CD4-positive, alpha-beta T cell (primary cell): Measurements from ENCODE around the gene DNAJC17. TPM values are rescaled to one million over a fixed set of nuclear protein-coding genes. Genes with fewer than 3 reads are reported as not detected.

Source experiments
- ATAC-seq: fragments of 200-7000 bp; cut with Tn5 transposase; one replicate; pipeline ENCODE4 v1.10.0; 2022; ENCODE audit warnings: mild to moderate bottlenecking; ENCODE audit not compliant: poor library complexity
- CTCF ChIA-PET: fragments of 350-600 bp; sonication (Branson Sonifier 250); formaldehyde crosslinking; loops from one replicate; lab custom pipeline; 2021; ENCODE audit warnings: antibody characterized with exemption, inconsistent platforms; lab: Charles Lee
- POLR2A ChIA-PET: fragments of 350-600 bp; sonication (Branson Sonifier 250); formaldehyde crosslinking; loops from one replicate; lab custom pipeline; 2021; ENCODE audit warnings: antibody characterized with exemption, inconsistent platforms; lab: Charles Lee
- DNase-seq, 14 experiments: peaks; one replicate each; pipeline ENCODE4 v3.0.0-alpha.2; 2013 to 2020; ENCODE audit warnings: mixed read lengths in 2 of 14
- H3K27ac ChIP-seq, 2 donors: one replicate each; pipeline versions ENCODE4 v1.5.1 to v1.7.0; 2013; ENCODE audit warnings: low read length in 2 of 2, low read depth in 1 of 2, mild to moderate bottlenecking in 1 of 2
- H3K27me3 ChIP-seq, 2 experiments: 1 replicate in 1 of 2; 2 replicates in 1 of 2; pipeline versions ENCODE4 v1.6.1 to v1.7.0; 2013; ENCODE audit warnings: low read length in 2 of 2, control low read depth in 1 of 2, mild to moderate bottlenecking in 1 of 2, moderate library complexity in 1 of 2; ENCODE audit not compliant: insufficient read depth in 2 of 2, control insufficient read depth in 1 of 2
- H3K36me3 ChIP-seq: one replicate; pipeline ENCODE4 v1.6.1; 2013; ENCODE audit warnings: low read length, control low read depth; ENCODE audit not compliant: insufficient read depth
- H3K4me1 ChIP-seq: one replicate; pipeline ENCODE4 v1.6.1; 2013; ENCODE audit warnings: low read length, control low read depth; ENCODE audit not compliant: insufficient read depth
- H3K4me3 ChIP-seq: one replicate; pipeline ENCODE4 v1.5.1; 2013; ENCODE audit warnings: mild to moderate bottlenecking, low read length, moderate library complexity
- H3K9me3 ChIP-seq, 2 experiments: 1 replicate in 1 of 2; 2 replicates in 1 of 2; pipeline versions ENCODE4 v1.6.1 to v1.7.0; 2013; ENCODE audit warnings: low read length in 2 of 2, mild to moderate bottlenecking in 2 of 2, control low read depth in 1 of 2, moderate library complexity in 1 of 2; ENCODE audit not compliant: control insufficient read depth in 1 of 2, insufficient read depth in 1 of 2
- H3K27ac Mint-ChIP-seq: one replicate; pipeline ENCODE4 v1.8.0; 2020; ENCODE audit warnings: mixed read lengths
- H3K27me3 Mint-ChIP-seq: one replicate; pipeline ENCODE4 v1.8.0; 2021; ENCODE audit warnings: mixed read lengths
- H3K36me3 Mint-ChIP-seq: one replicate; pipeline ENCODE4 v1.8.0; 2021; ENCODE audit warnings: low read depth, mixed read lengths
- H3K4me1 Mint-ChIP-seq: one replicate; pipeline ENCODE4 v1.8.0; 2021; ENCODE audit warnings: low read depth, mixed read lengths
- H3K4me3 Mint-ChIP-seq: one replicate; pipeline ENCODE4 v1.8.0; 2020; ENCODE audit warnings: mild to moderate bottlenecking, mixed read lengths
- H3K9me3 Mint-ChIP-seq: one replicate; pipeline ENCODE4 v1.8.0; 2020; ENCODE audit warnings: mixed read lengths
- intact Hi-C, 2 experiments: fragments of 100-400 bp; cut with DNase I in 1 of 2; cut with micrococcal nuclease in 1 of 2; formaldehyde crosslinking; loops; one replicate each; pipeline versions ENCODE4 v1.15.1 to v1.9.0; 2023 to 2025; cut with DNase I, micrococcal nuclease
- total RNA-seq, 174 experiments: library from RNA in 2 of 174; stranded (reverse) in 2 of 174; gene quantifications; one replicate each; pipeline ENCODE4 v1.2.3 and lab custom pipeline; 2021 to 2026
- TF ChIP-seq, protein P1 (sequence below): fragments of 200-600 bp; IDR thresholded peaks from one replicate; pipeline ENCODE4 v1.8.0; 2022; ENCODE audit warnings: antibody characterized with exemption, mild to moderate bottlenecking

DNAJC17 gene
- total RNA-seq, 2 experiments from 2014 or later, result 14.4 to 17.9 TPM

DNA sequence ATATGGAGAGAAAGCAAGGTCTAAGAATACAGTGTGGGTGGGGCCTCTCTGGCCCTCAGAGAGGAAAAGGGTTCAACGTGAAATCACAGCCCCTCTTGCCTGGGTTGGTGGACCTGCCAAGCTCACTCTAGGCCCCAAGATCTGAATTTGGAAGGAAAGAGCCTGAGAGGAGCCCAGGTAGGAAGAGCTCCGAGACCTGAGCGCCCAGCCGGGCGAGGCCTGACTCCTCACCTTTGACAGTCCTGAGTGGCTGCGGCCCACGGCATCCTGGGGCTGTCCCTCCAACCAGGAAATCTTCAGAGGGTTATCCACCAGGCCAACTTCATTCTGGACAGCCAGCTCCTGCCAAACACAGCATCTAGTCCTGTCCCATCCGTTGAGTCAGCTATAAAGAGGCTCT lies 33.8 kb downstream of the DNAJC17 start:
- H3K27ac Mint-ChIP-seq, result no peak overlapping the region
- H3K27ac ChIP-seq, result no peak overlapping the region
- H3K4me3 Mint-ChIP-seq, result no peak overlapping the region
- H3K36me3 ChIP-seq, result peaks cover 60% of the 10 kb centered on the region
- CTCF ChIA-PET, result no interaction called here
- no peaks in the 10 kb centered on the region for H3K9me3 Mint-ChIP-seq
- no peaks in the 10 kb centered on the region for H3K9me3 ChIP-seq
- H3K4me3 ChIP-seq, result no peak overlapping the region
- ATAC-seq (no peak), DNase-seq (no peak)
- peaks cover 28% of the 10 kb centered on the region for H3K4me1 ChIP-seq
- no peaks in the 10 kb centered on the region for H3K27me3 ChIP-seq
- H3K4me1 Mint-ChIP-seq, result peaks cover 19% of the 10 kb centered on the region
- intact Hi-C loops, result no loop called here
- POLR2A ChIA-PET, result no interaction called here
- peaks cover 62% of the 10 kb centered on the region for H3K36me3 Mint-ChIP-seq
- H3K27me3 Mint-ChIP-seq, result no peaks in the 10 kb centered on the region
- TF ChIP-seq, protein P1, sequence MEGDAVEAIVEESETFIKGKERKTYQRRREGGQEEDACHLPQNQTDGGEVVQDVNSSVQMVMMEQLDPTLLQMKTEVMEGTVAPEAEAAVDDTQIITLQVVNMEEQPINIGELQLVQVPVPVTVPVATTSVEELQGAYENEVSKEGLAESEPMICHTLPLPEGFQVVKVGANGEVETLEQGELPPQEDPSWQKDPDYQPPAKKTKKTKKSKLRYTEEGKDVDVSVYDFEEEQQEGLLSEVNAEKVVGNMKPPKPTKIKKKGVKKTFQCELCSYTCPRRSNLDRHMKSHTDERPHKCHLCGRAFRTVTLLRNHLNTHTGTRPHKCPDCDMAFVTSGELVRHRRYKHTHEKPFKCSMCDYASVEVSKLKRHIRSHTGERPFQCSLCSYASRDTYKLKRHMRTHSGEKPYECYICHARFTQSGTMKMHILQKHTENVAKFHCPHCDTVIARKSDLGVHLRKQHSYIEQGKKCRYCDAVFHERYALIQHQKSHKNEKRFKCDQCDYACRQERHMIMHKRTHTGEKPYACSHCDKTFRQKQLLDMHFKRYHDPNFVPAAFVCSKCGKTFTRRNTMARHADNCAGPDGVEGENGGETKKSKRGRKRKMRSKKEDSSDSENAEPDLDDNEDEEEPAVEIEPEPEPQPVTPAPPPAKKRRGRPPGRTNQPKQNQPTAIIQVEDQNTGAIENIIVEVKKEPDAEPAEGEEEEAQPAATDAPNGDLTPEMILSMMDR, result no peak

DNA sequence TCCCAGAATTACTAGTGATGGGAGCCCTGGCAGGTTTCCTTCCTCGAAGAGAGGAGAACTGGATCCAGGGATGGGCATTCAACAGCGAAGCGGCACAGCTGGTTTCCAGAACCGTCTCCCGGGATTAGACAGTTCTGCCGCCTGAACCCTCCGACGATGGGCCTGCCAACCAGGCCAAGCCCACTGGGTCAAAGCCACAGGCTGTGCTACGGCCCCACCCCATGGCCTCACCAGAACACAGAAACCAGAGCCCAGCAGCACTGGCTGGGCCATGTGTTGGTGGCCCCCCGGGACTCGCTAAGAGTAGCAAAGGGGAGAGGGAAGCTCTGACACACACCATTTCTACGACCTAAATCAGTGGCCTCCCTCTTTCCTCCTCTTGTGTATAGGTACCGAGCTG lies 35.3 kb downstream of the DNAJC17 start:
- no peak for ATAC-seq
- Mint-ChIP-seq H3K36me3 (peaks cover 58% of the 10 kb centered on the region), H3K9me3 (no peaks in the 10 kb centered on the region), H3K4me3 (no peak overlapping the region), H3K27ac (no peak overlapping the region), H3K4me1 (peaks cover 20% of the 10 kb centered on the region), H3K27me3 (no peaks in the 10 kb centered on the region)
- ChIA-PET POLR2A (no interaction called here), CTCF (interaction anchor here (4.4 kb wide), 1 partner anchor 10 kb away, joined by 19 read pairs; no protein-coding TSS in a partner anchor)
- no peak overlapping the region for H3K4me3 ChIP-seq
- TF ChIP-seq, protein P1, result no peak
- intact Hi-C loops, result no loop called here
- DNase-seq, result no peak
- H3K27me3 ChIP-seq, result no peaks in the 10 kb centered on the region
- peaks cover 60% of the 10 kb centered on the region for H3K36me3 ChIP-seq
- H3K27ac ChIP-seq, result no peak overlapping the region
- peaks cover 30% of the 10 kb centered on the region for H3K4me1 ChIP-seq
- no peaks in the 10 kb centered on the region for H3K9me3 ChIP-seq

DNA sequence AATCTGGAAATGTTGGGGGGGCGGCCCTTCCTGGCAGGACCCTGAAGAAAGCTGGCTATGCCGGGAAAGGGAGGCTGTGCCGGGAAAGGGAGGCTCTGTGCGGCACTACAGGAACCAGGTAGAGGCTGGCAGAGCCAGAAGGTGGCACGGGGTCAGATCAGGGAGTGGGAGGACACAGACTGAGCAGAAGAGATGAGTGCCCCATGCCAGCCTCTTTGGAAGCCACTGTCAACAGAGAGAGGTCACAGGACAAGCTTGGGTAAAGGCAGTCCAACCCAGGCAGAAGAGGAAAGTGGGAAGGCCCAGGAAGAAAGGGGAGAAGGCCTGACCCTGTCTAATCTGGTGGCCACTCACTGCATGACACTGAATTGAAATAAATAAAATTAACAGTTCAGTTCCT lies 36.0 kb downstream of the DNAJC17 start:
- no peak overlapping the region for H3K4me3 ChIP-seq
- TF ChIP-seq, protein P1, result no peak
- Mint-ChIP-seq H3K4me3 (no peak overlapping the region), H3K27me3 (no peaks in the 10 kb centered on the region), H3K4me1 (peaks cover 20% of the 10 kb centered on the region), H3K36me3 (peaks cover 51% of the 10 kb centered on the region), H3K9me3 (no peaks in the 10 kb centered on the region), H3K27ac (no peak overlapping the region)
- H3K36me3 ChIP-seq, result peaks cover 55% of the 10 kb centered on the region
- H3K4me1 ChIP-seq, result peaks cover 24% of the 10 kb centered on the region
- H3K27ac ChIP-seq, result no peak overlapping the region
- H3K9me3 ChIP-seq, result no peaks in the 10 kb centered on the region
- DNase-seq, result no peak
- ChIA-PET CTCF (interaction anchor here (4.4 kb wide), 1 partner anchor 11 kb away, joined by 19 read pairs; no protein-coding TSS in a partner anchor), POLR2A (interaction anchor here (1.2 kb wide), 1 partner anchor 77 kb away, joined by 3 read pairs; the partner anchor contains the start of gene RAD51)
- no peaks in the 10 kb centered on the region for H3K27me3 ChIP-seq
- no peak for ATAC-seq
- intact Hi-C loops, result no loop called here
